HCT116 (cell line): ENCODE results near the gene TTLL10.
A peak's percentile ranks its signal among the peaks of the same experiment; 100 is the strongest.

Source experiments
- CEBPB ChIP-seq: IDR thresholded peaks from 2 replicates; pipeline ENCODE4 v1.6.1; 2012; ENCODE audit warnings: low read depth
- ELF1 ChIP-seq: IDR thresholded peaks from 2 replicates; pipeline ENCODE4 v1.6.1; 2012; ENCODE audit warnings: low read depth, borderline replicate concordance
- EZH2 ChIP-seq: fragments of 200-600 bp; sonication (generic); IDR thresholded peaks from 2 replicates; pipeline ENCODE4 v1.6.1; 2017; ENCODE audit warnings: antibody characterized with exemption, mixed run types
- FOSL1 ChIP-seq: IDR thresholded peaks from 2 replicates; pipeline ENCODE4 v1.6.1; 2012; ENCODE audit warnings: low read depth
- POLR2A ChIP-seq: IDR thresholded peaks from 2 replicates; pipeline ENCODE4 v1.7.0; 2011; ENCODE audit warnings: borderline replicate concordance; ENCODE audit not compliant: insufficient read depth, insufficient read length; ENCODE audit errors: extremely low read depth
- POLR2AphosphoS5 ChIP-seq: IDR thresholded peaks from 2 replicates; pipeline ENCODE4 v1.6.1; 2011; ENCODE audit warnings: mild to moderate bottlenecking, low read depth, low read length, moderate library complexity
- SIN3A ChIP-seq: IDR thresholded peaks from 2 replicates; pipeline ENCODE4 v1.6.1; 2012; ENCODE audit warnings: low read depth
- SP1 ChIP-seq: IDR thresholded peaks from 2 replicates; pipeline ENCODE4 v1.6.1; 2012; ENCODE audit warnings: low read depth
- TF ChIP-seq, protein P1 (sequence below), 3 experiments: fragments of 200-600 bp in 1 of 3; sonication (generic) in 1 of 3; IDR thresholded peaks in 2 of 3; conservative IDR thresholded peaks in 1 of 3; 2 replicates each; pipeline ENCODE4 v1.5.1; 2012 to 2017; ENCODE audit warnings: low read depth in 2 of 3, low read length in 2 of 3, antibody characterized with exemption in 1 of 3, borderline replicate concordance in 1 of 3, control low read depth in 1 of 3, mild to moderate bottlenecking in 1 of 3, mixed read lengths in 1 of 3, mixed run types in 1 of 3, moderate library complexity in 1 of 3; ENCODE audit not compliant: insufficient read depth in 1 of 3
- TF ChIP-seq, protein P2 (sequence below): IDR thresholded peaks from 2 replicates; pipeline ENCODE4 v1.6.1; 2012

DNA sequence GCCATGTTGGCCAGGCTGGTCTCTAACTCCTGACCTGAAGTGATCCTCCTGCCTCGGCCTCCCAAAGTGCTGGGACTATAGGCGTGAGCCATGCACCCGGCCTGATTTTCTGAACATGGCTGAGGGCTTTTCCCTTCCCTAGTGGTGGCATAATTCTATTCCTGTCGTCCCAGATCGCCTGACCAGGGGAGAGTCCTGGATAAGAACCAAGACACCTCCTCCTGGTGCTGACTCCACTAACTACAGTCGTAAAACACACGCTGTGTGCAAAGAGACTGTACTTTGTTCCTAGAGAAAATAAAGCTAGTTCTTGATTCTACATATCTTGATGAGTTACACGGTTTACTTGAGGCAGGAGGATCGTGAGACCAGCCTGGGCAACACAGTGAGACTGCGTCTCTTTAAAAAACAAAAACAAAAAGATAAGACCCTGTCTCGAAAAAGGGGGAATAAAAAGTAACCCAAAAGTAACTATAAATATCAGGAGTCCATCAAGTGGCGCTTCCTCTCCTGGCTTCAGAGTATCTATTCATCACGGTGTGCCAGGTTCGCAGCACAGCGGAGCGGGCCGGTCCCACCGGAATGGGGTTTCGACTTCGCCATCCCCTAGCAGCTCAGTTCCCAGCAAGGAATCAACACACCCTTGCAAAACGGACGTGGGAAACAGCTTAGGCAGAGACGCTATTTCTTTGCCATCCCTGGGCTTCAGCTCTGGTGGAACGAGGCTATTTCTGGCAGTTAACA is 57.1 kb downstream of the TTLL10 start:
- TF ChIP-seq, protein P1, sequence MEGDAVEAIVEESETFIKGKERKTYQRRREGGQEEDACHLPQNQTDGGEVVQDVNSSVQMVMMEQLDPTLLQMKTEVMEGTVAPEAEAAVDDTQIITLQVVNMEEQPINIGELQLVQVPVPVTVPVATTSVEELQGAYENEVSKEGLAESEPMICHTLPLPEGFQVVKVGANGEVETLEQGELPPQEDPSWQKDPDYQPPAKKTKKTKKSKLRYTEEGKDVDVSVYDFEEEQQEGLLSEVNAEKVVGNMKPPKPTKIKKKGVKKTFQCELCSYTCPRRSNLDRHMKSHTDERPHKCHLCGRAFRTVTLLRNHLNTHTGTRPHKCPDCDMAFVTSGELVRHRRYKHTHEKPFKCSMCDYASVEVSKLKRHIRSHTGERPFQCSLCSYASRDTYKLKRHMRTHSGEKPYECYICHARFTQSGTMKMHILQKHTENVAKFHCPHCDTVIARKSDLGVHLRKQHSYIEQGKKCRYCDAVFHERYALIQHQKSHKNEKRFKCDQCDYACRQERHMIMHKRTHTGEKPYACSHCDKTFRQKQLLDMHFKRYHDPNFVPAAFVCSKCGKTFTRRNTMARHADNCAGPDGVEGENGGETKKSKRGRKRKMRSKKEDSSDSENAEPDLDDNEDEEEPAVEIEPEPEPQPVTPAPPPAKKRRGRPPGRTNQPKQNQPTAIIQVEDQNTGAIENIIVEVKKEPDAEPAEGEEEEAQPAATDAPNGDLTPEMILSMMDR (IDR thresholded peaks at IDR 0.05 in 2 of 3, conservative IDR thresholded peaks at IDR 0.05 in 1 of 3; ENCODE audit: borderline replicate concordance in 1 of 3, insufficient read depth in 1 of 3, low read depth in 2 of 3, low read length in 2 of 3) = peak in 2 of 3 experiments; percentile 32 to 35; a peak in 4 of 6 replicates
- TF ChIP-seq SP1 (no peak), CEBPB (no peak), POLR2A (no peak), EZH2 (no peak), POLR2AphosphoS5 (peak; percentile 34; the same call in 1 of the 2 replicates), SIN3A (no peak), FOSL1 (no peak), ELF1 (no peak)
- TF ChIP-seq, protein P2, sequence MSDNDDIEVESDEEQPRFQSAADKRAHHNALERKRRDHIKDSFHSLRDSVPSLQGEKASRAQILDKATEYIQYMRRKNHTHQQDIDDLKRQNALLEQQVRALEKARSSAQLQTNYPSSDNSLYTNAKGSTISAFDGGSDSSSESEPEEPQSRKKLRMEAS = no peak
